C4-2B (cell line): Measurements from ENCODE around the gene USP15.

Experiments used
- ZFX ChIP-seq: fragments of 450-650 bp; IDR thresholded peaks from 2 replicates; pipeline ENCODE4 v1.6.1; 2017
- TF ChIP-seq, protein P1 (sequence below): fragments of 450-650 bp; conservative IDR thresholded peaks from 2 replicates; pipeline ENCODE4 v1.5.1; 2017; ENCODE audit warnings: mild to moderate bottlenecking

DNA sequence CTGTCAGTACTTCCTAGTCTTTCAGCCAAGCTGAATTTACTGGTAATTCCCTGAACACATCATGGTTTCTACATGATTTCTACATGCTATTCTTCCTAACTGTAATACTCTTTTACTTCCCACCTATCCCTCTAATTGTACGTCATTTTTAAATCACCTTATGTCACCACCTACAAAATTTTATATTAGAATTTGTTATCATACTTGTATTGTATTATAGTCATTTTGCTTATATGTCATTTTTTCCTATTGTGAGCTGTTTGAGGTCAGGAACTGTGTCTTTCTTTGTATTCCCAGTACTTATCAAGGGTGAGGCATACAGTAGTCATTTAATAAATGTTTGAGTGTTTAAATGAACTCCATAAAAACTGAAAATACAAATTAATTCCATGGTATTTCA lies 86.6 kb downstream of the USP15 start:
- no peak for TF ChIP-seq ZFX
- TF ChIP-seq, protein P1, sequence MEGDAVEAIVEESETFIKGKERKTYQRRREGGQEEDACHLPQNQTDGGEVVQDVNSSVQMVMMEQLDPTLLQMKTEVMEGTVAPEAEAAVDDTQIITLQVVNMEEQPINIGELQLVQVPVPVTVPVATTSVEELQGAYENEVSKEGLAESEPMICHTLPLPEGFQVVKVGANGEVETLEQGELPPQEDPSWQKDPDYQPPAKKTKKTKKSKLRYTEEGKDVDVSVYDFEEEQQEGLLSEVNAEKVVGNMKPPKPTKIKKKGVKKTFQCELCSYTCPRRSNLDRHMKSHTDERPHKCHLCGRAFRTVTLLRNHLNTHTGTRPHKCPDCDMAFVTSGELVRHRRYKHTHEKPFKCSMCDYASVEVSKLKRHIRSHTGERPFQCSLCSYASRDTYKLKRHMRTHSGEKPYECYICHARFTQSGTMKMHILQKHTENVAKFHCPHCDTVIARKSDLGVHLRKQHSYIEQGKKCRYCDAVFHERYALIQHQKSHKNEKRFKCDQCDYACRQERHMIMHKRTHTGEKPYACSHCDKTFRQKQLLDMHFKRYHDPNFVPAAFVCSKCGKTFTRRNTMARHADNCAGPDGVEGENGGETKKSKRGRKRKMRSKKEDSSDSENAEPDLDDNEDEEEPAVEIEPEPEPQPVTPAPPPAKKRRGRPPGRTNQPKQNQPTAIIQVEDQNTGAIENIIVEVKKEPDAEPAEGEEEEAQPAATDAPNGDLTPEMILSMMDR, result no peak
